IMR-90 (cell line): ENCODE measurements around the gene NWD2. TPM values are rescaled to one million over a fixed set of nuclear protein-coding genes. Genes with fewer than 3 reads are reported as not detected.

Experiments used
- ATAC-seq: fragments of 200-7000 bp; cut with Tn5 transposase; 2 replicates; pipeline ENCODE4 v1.9.1; 2020; ENCODE audit warnings: low read depth, mild to moderate bottlenecking, moderate library complexity
- BruUV-seq: library from RNA; stranded (reverse); fragments of 400-500 nt; replicated peaks from 2 replicates; lab custom pipeline; 2021; lab: Mats Ljungman, UMichigan
- CTCF ChIA-PET: fragments of 300-600 bp; formaldehyde crosslinking; extraction: SDS; loops from one replicate; lab custom pipeline; 2021; ENCODE audit warnings: antibody characterized with exemption; lab: Yijun Ruan, JAX
- POLR2A ChIA-PET: fragments of 300-600 bp; sonication (Branson Sonifier 250); formaldehyde crosslinking; loops from one replicate; lab custom pipeline; 2022; ENCODE audit warnings: antibody characterized with exemption; ENCODE audit not compliant: unreplicated experiment; lab: Charles Lee
- DNase-seq: peaks from one replicate; pipeline ENCODE4 v3.0.0; 2013
- H2AFZ ChIP-seq: replicated peaks from 2 replicates; pipeline ENCODE3; 2013; ENCODE audit warnings: low read length, mild to moderate bottlenecking; ENCODE audit not compliant: poor library complexity
- H2AK5ac ChIP-seq: 2 replicates; pipeline ENCODE4 v1.6.1; 2013; ENCODE audit warnings: low read depth, low read length, inconsistent platforms
- H2AK9ac ChIP-seq: replicated peaks from 2 replicates; pipeline ENCODE3; 2013; ENCODE audit warnings: mild to moderate bottlenecking, low read depth, low read length, moderate library complexity; ENCODE audit not compliant: poor library complexity
- H2BK120ac ChIP-seq: 2 replicates; pipeline ENCODE4 v1.6.1; 2013; ENCODE audit warnings: low read depth, low read length, inconsistent platforms
- H2BK15ac ChIP-seq: 3 replicates; pipeline ENCODE4 v1.6.1; 2013; ENCODE audit warnings: low read depth, low read length, inconsistent platforms
- H2BK20ac ChIP-seq: 2 replicates; pipeline ENCODE4 v1.6.1; 2013; ENCODE audit warnings: low read depth, mild to moderate bottlenecking, inconsistent platforms, low read length, moderate library complexity
- H2BK5ac ChIP-seq: 2 replicates; pipeline ENCODE4 v1.6.1; 2013; ENCODE audit warnings: mild to moderate bottlenecking, low read depth, low read length, inconsistent platforms; ENCODE audit not compliant: poor library complexity, severe bottlenecking
- H3K14ac ChIP-seq: replicated peaks from 2 replicates; pipeline ENCODE4 v1.6.1; 2013; ENCODE audit warnings: low read depth, low read length, inconsistent platforms
- H3K18ac ChIP-seq: 2 replicates; pipeline ENCODE4 v1.6.1; 2013; ENCODE audit warnings: low read depth, low read length, control low read depth
- H3K23ac ChIP-seq: 2 replicates; pipeline ENCODE4 v1.6.1; 2013; ENCODE audit warnings: low read depth, low read length, inconsistent platforms
- H3K27ac ChIP-seq: 2 replicates; pipeline ENCODE4 v1.5.1; 2013; ENCODE audit warnings: mild to moderate bottlenecking, control low read depth, low read length; ENCODE audit not compliant: insufficient read depth
- H3K27me3 ChIP-seq: 2 replicates; pipeline ENCODE4 v1.6.1; 2013; ENCODE audit warnings: low read length; ENCODE audit not compliant: control insufficient read depth, insufficient read depth
- H3K36me3 ChIP-seq: 2 replicates; pipeline ENCODE4 v1.6.1; 2013; ENCODE audit warnings: low read length, mixed read lengths; ENCODE audit not compliant: control insufficient read depth, insufficient read depth
- H3K4ac ChIP-seq: 2 replicates; pipeline ENCODE4 v1.6.1; 2013; ENCODE audit warnings: low read depth, low read length, inconsistent platforms
- H3K4me1 ChIP-seq: 2 replicates; pipeline ENCODE4 v1.6.1; 2013; ENCODE audit warnings: low read length, mixed read lengths; ENCODE audit not compliant: control insufficient read depth, insufficient read depth
- H3K4me2 ChIP-seq: 2 replicates; pipeline ENCODE4 v1.6.1; 2013; ENCODE audit warnings: low read depth, mild to moderate bottlenecking, control low read depth, low read length, moderate library complexity
- H3K4me3 ChIP-seq: 2 replicates; pipeline ENCODE4 v1.5.1; 2013; ENCODE audit warnings: low read depth, mild to moderate bottlenecking, control low read depth, low read length, moderate library complexity; ENCODE audit not compliant: insufficient read depth
- H3K56ac ChIP-seq: 2 replicates; pipeline ENCODE4 v1.6.1; 2013; ENCODE audit warnings: low read length, inconsistent platforms; ENCODE audit not compliant: insufficient read depth; ENCODE audit errors: extremely low read depth
- H3K79me1 ChIP-seq, 2 experiments: 2 replicates each; pipeline ENCODE4 v1.6.1; 2013; ENCODE audit warnings: low read length in 2 of 2, inconsistent platforms in 1 of 2, low read depth in 1 of 2
- H3K9ac ChIP-seq: 2 replicates; pipeline ENCODE4 v1.6.1; 2013; ENCODE audit warnings: low read depth, low read length, control low read depth
- H3K9me1 ChIP-seq: 2 replicates; pipeline ENCODE4 v1.6.1; 2013; ENCODE audit warnings: low read length, inconsistent platforms; ENCODE audit not compliant: insufficient read depth
- H3K9me3 ChIP-seq: 2 replicates; pipeline ENCODE4 v1.6.1; 2013; ENCODE audit warnings: low read length; ENCODE audit not compliant: control insufficient read depth, insufficient read depth
- H4K20me1 ChIP-seq: 2 replicates; pipeline ENCODE4 v1.6.1; 2013; ENCODE audit warnings: low read length, inconsistent platforms; ENCODE audit not compliant: insufficient read depth
- H4K5ac ChIP-seq: 2 replicates; pipeline ENCODE4 v1.6.1; 2013; ENCODE audit warnings: mild to moderate bottlenecking, low read depth, low read length, control low read depth
- H4K8ac ChIP-seq, 2 experiments: 2 replicates each; pipeline ENCODE4 v1.6.1; 2013; ENCODE audit warnings: low read depth in 2 of 2, low read length in 2 of 2, control low read depth in 1 of 2, inconsistent platforms in 1 of 2
- H4K91ac ChIP-seq: 2 replicates; pipeline ENCODE4 v1.6.1; 2013; ENCODE audit warnings: low read depth, low read length, inconsistent platforms; ENCODE audit not compliant: insufficient read depth
- BHLHE40 ChIP-seq: fragments of 150-350 bp; IDR thresholded peaks from 2 replicates; pipeline ENCODE4 v1.6.1; 2016; ENCODE audit warnings: mild to moderate bottlenecking, low read depth, low read length
- CHD1 ChIP-seq: IDR thresholded peaks from 2 replicates; pipeline ENCODE4 v1.6.1; 2012; ENCODE audit warnings: low read depth, low read length, improper control_type of control experiment
- ELK1 ChIP-seq: fragments of 150-350 bp; IDR thresholded peaks from 2 replicates; pipeline ENCODE4 v1.6.1; 2016; ENCODE audit warnings: low read depth, mild to moderate bottlenecking, low read length, moderate library complexity, borderline replicate concordance
- FOS ChIP-seq: fragments of 150-350 bp; IDR thresholded peaks from 2 replicates; pipeline ENCODE4 v1.6.1; 2016; ENCODE audit warnings: low read depth, low read length
- MAZ ChIP-seq: IDR thresholded peaks from 2 replicates; pipeline ENCODE4 v1.6.1; 2012; ENCODE audit warnings: low read depth, mild to moderate bottlenecking, low read length, improper control_type of control experiment, moderate library complexity, borderline replicate concordance
- NFE2L2 ChIP-seq: fragments of 150-350 bp; IDR thresholded peaks from 2 replicates; pipeline ENCODE4 v1.6.1; 2016; ENCODE audit warnings: low read depth, mild to moderate bottlenecking, low read length
- POLR2A ChIP-seq: IDR thresholded peaks from 2 replicates; pipeline ENCODE4 v1.6.1; 2012; ENCODE audit warnings: mild to moderate bottlenecking, low read depth, low read length
- WGBS, 2 experiments: methylation state at CpG; one replicate each; pipeline versions ENCODE4 v1.1.5 to v1.1.7; 2013; ENCODE audit warnings: missing lambda C conversion rate in 2 of 2; ENCODE audit not compliant: insufficient read length in 1 of 2; ENCODE audit errors: extremely low coverage in 2 of 2; 5-methylcytosine and 5-hydroxymethylcytosine counted together
- dilution Hi-C: fragments of 300-500 bp; cut with HindIII; formaldehyde crosslinking; loops from one replicate; pipeline ENCODE4 v1.14.3; 2018; ENCODE audit warnings: low sequenced_read_pairs; ENCODE audit not compliant: unreplicated experiment
- in situ Hi-C: fragments of 300-500 bp; cut with MboI; formaldehyde crosslinking; loops from 3 replicates; pipeline ENCODE4 v1.14.3; 2019; ENCODE audit warnings: low sequenced_read_pairs, inconsistent platforms, mixed read lengths
- intact Hi-C: fragments of 100-400 bp; cut with micrococcal nuclease; formaldehyde crosslinking; loops from 2 replicates; pipeline ENCODE4 v1.10.0; 2022
- polyA plus RNA-seq, 3 experiments: library from polyadenylated mRNA; depleted of rRNA; stranded (reverse); fragments of >200 nt; gene quantifications; 2 replicates each; pipeline ENCODE4 v1.2.3, GENCODE V29; 2012; ENCODE audit warnings: low replicate concordance in 1 of 3
- total RNA-seq: library from RNA; depleted of rRNA; stranded (reverse); fragments of >200 nt; gene quantifications from 2 replicates; pipeline ENCODE4 v1.2.3, GENCODE V29; 2012
- TF ChIP-seq, protein P1 (sequence below): fragments of 150-350 bp; IDR thresholded peaks from 2 replicates; pipeline ENCODE4 v1.6.1; 2017; ENCODE audit warnings: mild to moderate bottlenecking, antibody characterized with exemption, low read length, low read depth

Gene NWD2
- total and polyA plus RNA-seq, 2 of the 4 experiments (the other 2 are of a cell fraction), result not detected

GRCh38 chr4:37471971-37472370 lies 227.4 kb downstream of the NWD2 start:
- H3K36me3 ChIP-seq, result no peaks in the 10 kb centered on the region
- ATAC-seq, result no peak
- no peak overlapping the region for H3K23ac ChIP-seq
- dilution Hi-C loops (no loop called here), intact Hi-C loops (no loop called here), in situ Hi-C loops (no loop called here)
- WGBS, 2 experiments, result 52% methylated on average over 4 of the region's 5 CpGs; no CpG with 5 or more reads in 1 of the 2 experiments
- H4K8ac ChIP-seq, result no peak overlapping the region
- BruUV-seq, result no TSS peak
- H2AK9ac ChIP-seq, result no peak overlapping the region
- no peak overlapping the region for H3K4ac ChIP-seq
- H3K14ac ChIP-seq, result no peak overlapping the region
- H3K9me3 ChIP-seq, result no peaks in the 10 kb centered on the region
- no peak overlapping the region for H3K4me2 ChIP-seq
- no peak overlapping the region for H2BK120ac ChIP-seq
- no peak overlapping the region for H4K91ac ChIP-seq
- ChIA-PET CTCF (no interaction called here), POLR2A (no interaction called here)
- no peak overlapping the region for H3K56ac ChIP-seq
- no peaks in the 10 kb centered on the region for H3K9me1 ChIP-seq
- H3K4me3 ChIP-seq, result no peak overlapping the region
- no peaks in the 10 kb centered on the region for H4K20me1 ChIP-seq
- no peak overlapping the region for H3K18ac ChIP-seq
- H2BK20ac ChIP-seq, result no peak overlapping the region
- H3K27ac ChIP-seq, result no peak overlapping the region
- H3K27me3 ChIP-seq, result no peaks in the 10 kb centered on the region
- H2AFZ ChIP-seq, result no peak overlapping the region
- TF ChIP-seq ELK1 (no peak), POLR2A (no peak), MAZ (no peak), BHLHE40 (no peak), CHD1 (no peak), FOS (no peak), NFE2L2 (no peak)
- TF ChIP-seq, protein P1, sequence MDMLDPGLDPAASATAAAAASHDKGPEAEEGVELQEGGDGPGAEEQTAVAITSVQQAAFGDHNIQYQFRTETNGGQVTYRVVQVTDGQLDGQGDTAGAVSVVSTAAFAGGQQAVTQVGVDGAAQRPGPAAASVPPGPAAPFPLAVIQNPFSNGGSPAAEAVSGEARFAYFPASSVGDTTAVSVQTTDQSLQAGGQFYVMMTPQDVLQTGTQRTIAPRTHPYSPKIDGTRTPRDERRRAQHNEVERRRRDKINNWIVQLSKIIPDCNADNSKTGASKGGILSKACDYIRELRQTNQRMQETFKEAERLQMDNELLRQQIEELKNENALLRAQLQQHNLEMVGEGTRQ, result no peak
- no peaks in the 10 kb centered on the region for H3K79me1 ChIP-seq
- no peak for DNase-seq
- no peak overlapping the region for H2BK5ac ChIP-seq
- no peaks in the 10 kb centered on the region for H3K4me1 ChIP-seq
- no peak overlapping the region for H2BK15ac ChIP-seq
- no peak overlapping the region for H4K5ac ChIP-seq
- no peak overlapping the region for H3K9ac ChIP-seq
- no peak overlapping the region for H2AK5ac ChIP-seq
